GM23248 (cell line): ENCODE measurements around the gene GIMD1. TPM values are rescaled to one million over a fixed set of nuclear protein-coding genes. Genes with fewer than 3 reads are reported as not detected.

ENCODE experiments used
- DNase-seq: peaks from one replicate; pipeline ENCODE4 v3.0.0-alpha.2; 2015
- H2AFZ ChIP-seq: fragments of 200-600 bp; sonication (generic); 2 replicates; pipeline ENCODE4 v1.6.1; 2016; ENCODE audit warnings: antibody characterized with exemption
- H3F3A ChIP-seq: fragments of 200-600 bp; sonication (generic); 2 replicates; pipeline ENCODE4 v1.6.1; 2016; ENCODE audit warnings: mild to moderate bottlenecking, antibody characterized with exemption, mixed run types; ENCODE audit not compliant: insufficient read depth
- H3K27ac ChIP-seq: fragments of 200-600 bp; sonication (generic); 2 replicates; pipeline ENCODE4 v1.5.1; 2016; ENCODE audit warnings: mild to moderate bottlenecking
- H3K27me3 ChIP-seq: fragments of 200-600 bp; sonication (generic); replicated peaks from 2 replicates; pipeline ENCODE4 v1.6.1; 2016; ENCODE audit warnings: mild to moderate bottlenecking; ENCODE audit not compliant: insufficient read depth
- H3K36me3 ChIP-seq: fragments of 200-600 bp; sonication (generic); 2 replicates; pipeline ENCODE4 v1.6.1; 2016; ENCODE audit warnings: low read depth, mild to moderate bottlenecking
- H3K4me1 ChIP-seq: fragments of 200-600 bp; sonication (generic); 2 replicates; pipeline ENCODE4 v1.6.1; 2016; ENCODE audit warnings: mild to moderate bottlenecking; ENCODE audit not compliant: insufficient read depth
- H3K4me2 ChIP-seq: fragments of 200-600 bp; sonication (generic); one replicate; pipeline ENCODE4 v1.6.1; 2016; ENCODE audit warnings: mild to moderate bottlenecking; ENCODE audit not compliant: unreplicated experiment
- H3K4me3 ChIP-seq: fragments of 200-600 bp; sonication (generic); 2 replicates; pipeline ENCODE4 v1.5.1; 2016; ENCODE audit warnings: mild to moderate bottlenecking
- H3K79me2 ChIP-seq: fragments of 200-600 bp; sonication (generic); 2 replicates; pipeline ENCODE4 v1.6.1; 2016; ENCODE audit warnings: mild to moderate bottlenecking; ENCODE audit not compliant: insufficient read depth
- H3K9ac ChIP-seq: fragments of 200-600 bp; sonication (generic); 2 replicates; pipeline ENCODE4 v1.6.1; 2016; ENCODE audit warnings: mild to moderate bottlenecking
- H3K9me2 ChIP-seq: fragments of 200-600 bp; sonication (generic); 2 replicates; pipeline ENCODE4 v1.6.1; 2016; ENCODE audit warnings: mixed run types, mild to moderate bottlenecking, moderate library complexity; ENCODE audit not compliant: insufficient read depth
- H3K9me3 ChIP-seq: fragments of 200-600 bp; sonication (generic); one replicate; pipeline ENCODE4 v1.6.1; 2017; ENCODE audit warnings: low read depth
- H4K20me1 ChIP-seq: fragments of 200-600 bp; sonication (generic); 2 replicates; pipeline ENCODE4 v1.6.0; 2016; ENCODE audit not compliant: insufficient read depth
- EZH2 ChIP-seq: fragments of 200-600 bp; sonication (generic); IDR thresholded peaks from 2 replicates; pipeline ENCODE4 v1.6.1; 2018; ENCODE audit warnings: antibody characterized with exemption, mild to moderate bottlenecking; ENCODE audit not compliant: insufficient read depth, poor library complexity, severe bottlenecking
- EZH2phosphoT487 ChIP-seq: fragments of 200-600 bp; sonication (generic); IDR thresholded peaks from 2 replicates; pipeline ENCODE4 v1.6.1; 2018; ENCODE audit warnings: antibody characterized with exemption, moderate library complexity, mild to moderate bottlenecking, low read depth; ENCODE audit not compliant: insufficient read depth
- WGBS, 2 experiments: methylation state at CpG; one replicate each; pipeline ENCODE4 v1.1.6; 2015 to 2017; ENCODE audit warnings: low lambda C conversion rate in 2 of 2, low coverage in 1 of 2; ENCODE audit errors: missing lambda C conversion rate in 2 of 2; 5-methylcytosine and 5-hydroxymethylcytosine counted together
- in situ Hi-C: fragments of 300-500 bp; cut with MboI; formaldehyde crosslinking; loops from 2 replicates; pipeline ENCODE4 v1.15.0; 2020
- polyA plus RNA-seq: library from polyadenylated mRNA; unstranded; fragments of >200 nt; fragmentation: Nextera tagmentation; extraction: Ambion mirVana; gene quantifications from 2 replicates; pipeline ENCODE4 v1.2.1, GENCODE V29; 2016
- total RNA-seq: library from RNA; depleted of rRNA; stranded (reverse); fragments of >200 nt; shearing (Covaris generic); gene quantifications from 2 replicates; pipeline ENCODE4 v1.2.3, GENCODE V29; 2014

The GIMD1 gene
- total and polyA plus RNA-seq, 2 experiments from 2014 or later, result not detected

GRCh38 chr4:106317815-106318214 is 50.8 kb downstream of the GIMD1 start:
- in situ Hi-C loops, result no loop called here
- Histone ChIP-seq H3K36me3 (no peaks in the 10 kb centered on the region), H3K79me2 (peaks cover 92% of the 10 kb centered on the region), H4K20me1 (no peaks in the 10 kb centered on the region), H3K9ac (peak overlapping the region; percentile 96), H3K4me2 (peak overlapping the region; percentile 93), H3F3A (peaks cover 15% of the 10 kb centered on the region), H3K9me2 (no peaks in the 10 kb centered on the region), H3K9me3 (no peaks in the 10 kb centered on the region), H3K4me3 (peak overlapping the region; percentile 93), H3K27ac (no peak overlapping the region), H2AFZ (no peak overlapping the region), H3K27me3 (no peaks in the 10 kb centered on the region), H3K4me1 (peaks cover 47% of the 10 kb centered on the region)
- TF ChIP-seq EZH2phosphoT487, result no peak
- TF ChIP-seq EZH2, result no peak
- no peak for DNase-seq
- WGBS, 2 experiments, result 41 to 67% methylated on average over 1 of the region's 1 CpG

GRCh38 chr4:106316773-106317409 is 51.7 kb downstream of the GIMD1 start:
- Histone ChIP-seq H3K36me3 (no peaks in the 10 kb centered on the region), H2AFZ (peak overlapping the region; percentile 83), H3K9ac (peak overlapping the region; percentile 96), H3K4me3 (peak overlapping the region; percentile 93), H3K9me3 (no peaks in the 10 kb centered on the region), H3K9me2 (no peaks in the 10 kb centered on the region), H3K4me2 (peak overlapping the region; percentile 93), H3F3A (peaks cover 24% of the 10 kb centered on the region), H4K20me1 (no peaks in the 10 kb centered on the region), H3K4me1 (peaks cover 56% of the 10 kb centered on the region), H3K27me3 (no peaks in the 10 kb centered on the region), H3K79me2 (peaks cover 85% of the 10 kb centered on the region), H3K27ac (peak overlapping the region; percentile 94)
- TF ChIP-seq EZH2phosphoT487 (no peak), EZH2 (no peak)
- in situ Hi-C loops, result no loop called here
- DNase-seq, result peak; percentile 34
- WGBS, 2 experiments, result 5 to 8% methylated on average over 13 of the region's 13 CpGs

- in situ Hi-C loops, result no loop called here
- Histone ChIP-seq H3K4me2 (peak within 1 kb of the TSS; percentile 93), H3K36me3 (no peaks in the 10 kb centered on the region), H3K9ac (peak within 1 kb of the TSS; percentile 96), H3K4me3 (peak within 1 kb of the TSS; percentile 93), H3K9me3 (no peaks in the 10 kb centered on the region), H2AFZ (peak within 1 kb of the TSS; percentile 83), H3F3A (peaks cover 26% of the 10 kb centered on the region), H4K20me1 (no peaks in the 10 kb centered on the region), H3K79me2 (peaks cover 91% of the 10 kb centered on the region), H3K27ac (peak within 1 kb of the TSS; percentile 94), H3K4me1 (peaks cover 63% of the 10 kb centered on the region), H3K9me2 (no peaks in the 10 kb centered on the region), H3K27me3 (no peaks in the 10 kb centered on the region)
- TF ChIP-seq EZH2, result no peak
- TF ChIP-seq EZH2phosphoT487, result no peak
- 1% methylated on average over 43 to 44 of the region's 44 CpGs for WGBS, 2 experiments
- peak; percentile 96 for DNase-seq
Measured at GRCh38 chr4:106315968-106316772, 52.4 kb downstream of the GIMD1 start, which contains the start of the genes AIMP1 and TBCK. Gene AIMP1 (plus strand): TSS chr4:106316550. CDS start chr4:106325010, 8,460 bp downstream. Gene TBCK (minus strand): TSS chr4:106316209. CDS start chr4:106308960, 7,249 bp downstream.

GRCh38 chr4:106315476-106315967 is 53.1 kb downstream of the GIMD1 start:
- Histone ChIP-seq H3K4me3 (peak overlapping the region; percentile 93), H3F3A (peaks cover 26% of the 10 kb centered on the region), H3K9ac (peak overlapping the region; percentile 96), H3K27ac (peak overlapping the region; percentile 94), H3K9me2 (no peaks in the 10 kb centered on the region), H2AFZ (peak overlapping the region; percentile 83), H3K79me2 (peaks cover 92% of the 10 kb centered on the region), H3K9me3 (no peaks in the 10 kb centered on the region), H3K4me2 (peak overlapping the region; percentile 93), H3K36me3 (no peaks in the 10 kb centered on the region), H3K4me1 (peaks cover 70% of the 10 kb centered on the region), H3K27me3 (no peaks in the 10 kb centered on the region), H4K20me1 (no peaks in the 10 kb centered on the region)
- TF ChIP-seq EZH2phosphoT487 (no peak), EZH2 (no peak)
- 0 to 3% methylated on average over 13 of the region's 13 CpGs for WGBS, 2 experiments
- DNase-seq, result peak; percentile 86
- in situ Hi-C loops, result no loop called here
